Nephron (organoid): ENCODE data around the gene FGD5.
"Not testable (repeated sequence)": the region's sequence is repeated elsewhere in the genome, so short reads cannot be mapped to it uniquely, and the experiment has no call there.

Experiments used
- H3K27ac Mint-ChIP-seq, 3 experiments: 2 replicates each; pipeline ENCODE4 v1.8.0; 2020; ENCODE audit warnings: mixed read lengths in 3 of 3, mild to moderate bottlenecking in 2 of 3, moderate library complexity in 1 of 3
- H3K27me3 Mint-ChIP-seq: 2 replicates; pipeline ENCODE4 v1.8.0; 2021; ENCODE audit warnings: low read depth, mild to moderate bottlenecking, moderate library complexity, mixed read lengths
- H3K36me3 Mint-ChIP-seq: 2 replicates; pipeline ENCODE4 v1.8.0; 2020; ENCODE audit warnings: low read depth, mixed read lengths
- H3K4me1 Mint-ChIP-seq: 2 replicates; pipeline ENCODE4 v1.8.0; 2020; ENCODE audit warnings: mixed read lengths
- H3K4me3 Mint-ChIP-seq, 3 experiments: 2 replicates each; pipeline ENCODE4 v1.8.0; 2020; ENCODE audit warnings: mild to moderate bottlenecking in 3 of 3, mixed read lengths in 3 of 3, moderate library complexity in 2 of 3
- H3K9me3 Mint-ChIP-seq: 2 replicates; pipeline ENCODE4 v1.8.0; 2020; ENCODE audit warnings: mixed read lengths
- TF ChIP-seq, protein P1 (sequence below), 3 experiments: fragments of 200-600 bp; sonication (generic); IDR thresholded peaks; one replicate each; pipeline ENCODE4 v1.5.0; 2021; ENCODE audit warnings: antibody characterized with exemption in 3 of 3; ENCODE audit not compliant: unreplicated experiment in 3 of 3

FGD5 gene

DNA sequence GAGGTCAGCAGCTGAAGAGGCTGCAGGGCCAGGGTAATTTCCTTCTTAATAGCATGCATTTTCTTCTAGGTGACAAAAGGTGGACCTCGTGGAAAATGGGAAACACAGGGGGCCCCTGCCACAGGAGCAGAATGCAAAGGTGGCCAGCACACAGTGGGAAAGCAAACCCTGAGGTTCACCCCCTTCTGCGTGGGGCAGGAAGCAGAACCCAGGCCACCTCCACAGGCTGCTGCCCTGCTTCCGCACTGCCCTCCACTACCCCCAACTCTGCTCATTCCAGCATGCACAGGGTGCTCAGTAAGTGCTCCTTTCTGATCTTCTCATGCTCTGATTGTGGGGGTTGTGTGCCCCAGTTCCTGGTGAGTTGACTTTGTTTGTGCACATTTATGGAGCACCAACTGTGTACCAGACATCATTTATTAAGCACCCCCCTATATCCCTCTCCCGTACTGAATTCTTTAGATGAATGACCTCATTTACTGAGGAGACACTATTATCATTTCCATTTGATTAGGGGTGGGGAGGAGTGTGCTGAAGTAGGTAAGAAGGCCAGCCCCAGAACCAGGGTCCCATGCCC, 12.7 kb upstream of the FGD5 start:
- no peaks in the 10 kb centered on the region for H3K4me1 Mint-ChIP-seq
- H3K27ac Mint-ChIP-seq: no peak overlapping the region
- H3K4me3 Mint-ChIP-seq: peak overlapping the region in 1 of 3 experiments; percentile 3
- TF ChIP-seq, protein P1, sequence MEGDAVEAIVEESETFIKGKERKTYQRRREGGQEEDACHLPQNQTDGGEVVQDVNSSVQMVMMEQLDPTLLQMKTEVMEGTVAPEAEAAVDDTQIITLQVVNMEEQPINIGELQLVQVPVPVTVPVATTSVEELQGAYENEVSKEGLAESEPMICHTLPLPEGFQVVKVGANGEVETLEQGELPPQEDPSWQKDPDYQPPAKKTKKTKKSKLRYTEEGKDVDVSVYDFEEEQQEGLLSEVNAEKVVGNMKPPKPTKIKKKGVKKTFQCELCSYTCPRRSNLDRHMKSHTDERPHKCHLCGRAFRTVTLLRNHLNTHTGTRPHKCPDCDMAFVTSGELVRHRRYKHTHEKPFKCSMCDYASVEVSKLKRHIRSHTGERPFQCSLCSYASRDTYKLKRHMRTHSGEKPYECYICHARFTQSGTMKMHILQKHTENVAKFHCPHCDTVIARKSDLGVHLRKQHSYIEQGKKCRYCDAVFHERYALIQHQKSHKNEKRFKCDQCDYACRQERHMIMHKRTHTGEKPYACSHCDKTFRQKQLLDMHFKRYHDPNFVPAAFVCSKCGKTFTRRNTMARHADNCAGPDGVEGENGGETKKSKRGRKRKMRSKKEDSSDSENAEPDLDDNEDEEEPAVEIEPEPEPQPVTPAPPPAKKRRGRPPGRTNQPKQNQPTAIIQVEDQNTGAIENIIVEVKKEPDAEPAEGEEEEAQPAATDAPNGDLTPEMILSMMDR (IDR thresholded peaks at IDR 0.05; ENCODE audit: unreplicated experiment in 3 of 3): no peak
- no peaks in the 10 kb centered on the region for H3K9me3 Mint-ChIP-seq
- no peaks in the 10 kb centered on the region for H3K36me3 Mint-ChIP-seq
- peaks cover 79% of the 10 kb centered on the region for H3K27me3 Mint-ChIP-seq

- Mint-ChIP-seq H3K27me3 (peaks cover 80% of the 10 kb centered on the region), H3K36me3 (no peaks in the 10 kb centered on the region), H3K27ac (no peak overlapping the region), H3K4me3 (peak overlapping the region in 1 of 3 experiments; percentile 2), H3K4me1 (peaks cover 2% of the 10 kb centered on the region), H3K9me3 (no peaks in the 10 kb centered on the region)
- TF ChIP-seq, protein P1 (IDR thresholded peaks at IDR 0.05; ENCODE audit: unreplicated experiment in 3 of 3): no peak
These were observed 12.0 kb upstream of the FGD5 start for GRCh38 chr3:14806641-14807263.

GRCh38 chr3:14808025-14808424, 10.7 kb upstream of the FGD5 start:
- no peaks in the 10 kb centered on the region for H3K9me3 Mint-ChIP-seq

DNA sequence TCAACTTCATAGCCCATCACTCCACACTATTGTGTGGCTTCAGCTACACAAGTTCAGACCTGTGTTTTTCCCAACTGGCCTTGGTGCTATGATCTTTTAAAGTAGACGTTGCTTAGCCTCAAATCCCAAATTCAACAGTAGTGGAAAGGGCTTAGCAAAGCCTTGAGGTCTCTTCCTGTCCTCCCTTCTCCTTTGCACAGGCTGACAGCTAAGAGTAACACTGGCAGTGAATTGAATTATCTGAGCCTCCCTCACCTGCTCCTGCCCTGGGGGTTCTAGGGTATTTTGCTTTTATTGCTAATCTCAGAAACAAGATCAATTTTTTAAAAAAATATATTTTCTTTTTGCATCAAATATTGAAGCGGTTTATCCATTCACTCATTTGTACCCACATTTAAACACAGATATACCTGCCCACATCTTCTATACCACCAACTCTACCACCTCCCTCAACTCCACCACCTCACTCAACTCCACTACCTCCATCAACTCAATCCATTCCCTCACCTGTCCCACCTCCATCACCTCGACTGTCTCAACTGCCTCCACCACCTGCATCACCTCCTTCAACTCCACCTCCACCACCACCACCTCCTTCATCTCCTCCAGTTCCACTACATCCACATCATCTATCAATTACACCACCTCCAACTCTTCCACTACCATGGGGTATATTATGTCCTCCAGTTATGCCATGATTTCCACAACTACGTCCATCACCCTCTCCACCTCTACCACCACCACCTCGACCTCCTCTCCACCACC, 10.1 kb upstream of the FGD5 start:
- TF ChIP-seq, protein P1 (IDR thresholded peaks at IDR 0.05; ENCODE audit: unreplicated experiment in 3 of 3): no peak
- H3K27ac Mint-ChIP-seq: no peak overlapping the region
- H3K9me3 Mint-ChIP-seq: no peaks in the 10 kb centered on the region
- H3K4me3 Mint-ChIP-seq: peak overlapping the region; percentile 2 to 60 (median 28)
- peaks cover 6% of the 10 kb centered on the region for H3K4me1 Mint-ChIP-seq
- H3K27me3 Mint-ChIP-seq: peaks cover 79% of the 10 kb centered on the region
- H3K36me3 Mint-ChIP-seq: no peaks in the 10 kb centered on the region

More at GRCh38 chr3:14808025-14808424, 10.7 kb upstream of the FGD5 start:
- peaks cover 6% of the 10 kb centered on the region for H3K4me1 Mint-ChIP-seq
- TF ChIP-seq, protein P1 (IDR thresholded peaks at IDR 0.05; ENCODE audit: unreplicated experiment in 3 of 3): no peak
- H3K27ac Mint-ChIP-seq: no peak overlapping the region
- H3K27me3 Mint-ChIP-seq: peaks cover 79% of the 10 kb centered on the region
- no peak overlapping the region for H3K4me3 Mint-ChIP-seq
- no peaks in the 10 kb centered on the region for H3K36me3 Mint-ChIP-seq

DNA sequence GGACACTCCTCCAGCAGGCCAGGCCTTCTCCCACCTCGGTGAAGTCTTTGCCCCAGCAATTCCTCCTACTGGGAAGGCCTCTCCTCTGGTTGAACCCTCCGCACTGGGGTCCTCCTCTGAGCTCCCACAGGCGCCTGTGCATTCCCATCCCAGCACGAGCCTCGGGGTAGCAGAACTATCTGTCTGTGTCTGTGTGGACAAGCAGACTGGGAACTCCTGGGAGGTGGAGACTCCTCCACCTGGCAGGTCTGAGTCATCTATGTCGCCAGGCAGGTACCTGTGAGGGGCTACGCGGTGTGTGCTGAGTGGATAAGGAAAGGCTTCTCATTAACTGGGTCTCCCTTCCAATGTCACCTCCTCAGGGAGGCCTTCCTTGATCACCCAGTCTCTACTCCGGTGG, 9.2 kb upstream of the FGD5 start:
- Mint-ChIP-seq H3K4me3 (peak overlapping the region; percentile 75 to 83 (median 80)), H3K27me3 (peaks cover 78% of the 10 kb centered on the region), H3K27ac (peak overlapping the region in 1 of 3 experiments; percentile 53)
- not testable (repeated sequence) for H3K36me3 Mint-ChIP-seq, H3K9me3 Mint-ChIP-seq, H3K4me1 Mint-ChIP-seq

DNA sequence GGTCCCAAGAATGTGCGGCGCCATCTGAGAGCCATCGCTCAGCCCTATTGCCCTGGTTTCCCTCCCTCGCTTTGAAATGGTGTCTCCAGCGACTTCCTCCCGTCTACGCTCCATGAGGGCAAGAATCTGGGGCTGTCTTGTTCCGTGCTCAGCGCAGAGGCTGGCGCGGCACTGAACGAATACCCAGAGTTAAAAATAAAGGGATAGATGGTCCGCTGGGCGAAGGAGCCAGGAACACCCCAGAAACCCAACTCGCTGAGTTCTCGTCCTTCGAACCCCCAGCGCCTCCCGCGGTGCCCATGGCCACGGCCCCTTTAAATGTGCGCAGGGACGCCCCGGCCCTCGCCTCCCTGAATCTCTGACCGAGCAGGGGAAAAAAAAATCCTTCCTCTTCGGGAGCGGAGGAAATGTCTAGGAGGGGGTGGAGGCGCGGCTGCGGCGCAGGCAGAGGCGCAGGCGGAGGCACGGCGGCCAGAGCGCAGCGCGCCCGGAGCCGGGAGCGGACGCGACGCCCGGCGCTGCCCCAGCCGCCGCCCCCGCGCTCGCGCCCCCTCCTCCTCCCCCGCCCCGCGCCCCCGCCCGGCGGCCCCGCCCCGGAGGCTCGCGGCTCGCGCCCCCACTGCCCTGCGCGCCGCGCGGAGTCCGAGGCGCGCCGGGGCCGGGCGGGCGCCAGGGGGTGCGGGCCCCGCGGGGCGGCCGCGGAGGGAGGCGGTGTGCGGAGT, 8.5 kb upstream of the FGD5 start:
- Mint-ChIP-seq H3K4me3 (peak overlapping the region; percentile 75 to 83 (median 80)), H3K27ac (peak overlapping the region in 1 of 3 experiments; percentile 53), H3K9me3 (no peaks in the 10 kb centered on the region), H3K4me1 (peaks cover 14% of the 10 kb centered on the region), H3K36me3 (no peaks in the 10 kb centered on the region), H3K27me3 (peaks cover 73% of the 10 kb centered on the region)
- TF ChIP-seq, protein P1 (IDR thresholded peaks at IDR 0.05; ENCODE audit: unreplicated experiment in 3 of 3): no peak
